A673 (cell line): ENCODE data around the gene MRFAP1. TPM values are rescaled to one million over a fixed set of nuclear protein-coding genes. Genes with fewer than 3 reads are reported as not detected.

Experiments
- BruUV-seq: library from RNA; stranded (reverse); fragments of 400-500 nt; replicated peaks from 2 replicates; lab custom pipeline; 2021; lab: Mats Ljungman, UMichigan
- CTCF ChIA-PET: fragments of 300-600 bp; sonication (Branson Sonifier 250); formaldehyde crosslinking; loops from one replicate; lab custom pipeline; 2022; ENCODE audit warnings: antibody characterized with exemption; lab: Charles Lee
- POLR2A ChIA-PET: fragments of 300-600 bp; sonication (Branson Sonifier 250); formaldehyde crosslinking; loops from one replicate; lab custom pipeline; 2022; ENCODE audit warnings: antibody characterized with exemption; ENCODE audit not compliant: low non-redundant PET; lab: Charles Lee
- DNase-seq: peaks from one replicate; pipeline ENCODE4 v3.0.0-alpha.2; 2015; ENCODE audit warnings: low spot score
- H3K27ac ChIP-seq: fragments of 200-600 bp; sonication (generic); 2 replicates; pipeline ENCODE4 v1.5.1; 2016; ENCODE audit warnings: mixed run types, low read depth, mild to moderate bottlenecking, mixed read lengths, antibody characterized with exemption, low read length; ENCODE audit not compliant: poor library complexity, severe bottlenecking
- H3K27me3 ChIP-seq: fragments of 200-600 bp; sonication (generic); replicated peaks from 2 replicates; pipeline ENCODE4 v1.6.1; 2017; ENCODE audit warnings: mixed run types, low read depth, mild to moderate bottlenecking, mixed read lengths, antibody characterized with exemption, low read length; ENCODE audit not compliant: insufficient read depth, poor library complexity
- H3K36me3 ChIP-seq: fragments of 200-600 bp; sonication (generic); 2 replicates; pipeline ENCODE4 v1.6.1; 2016; ENCODE audit warnings: mixed run types, mild to moderate bottlenecking, mixed read lengths, antibody characterized with exemption, low read length; ENCODE audit not compliant: insufficient read depth, poor library complexity, severe bottlenecking
- H3K4me1 ChIP-seq: fragments of 200-600 bp; sonication (generic); 2 replicates; pipeline ENCODE4 v1.6.1; 2017; ENCODE audit warnings: mixed run types, mild to moderate bottlenecking, mixed read lengths, antibody characterized with exemption, low read length; ENCODE audit not compliant: insufficient read depth, poor library complexity, severe bottlenecking
- H3K4me3 ChIP-seq: fragments of 200-600 bp; sonication (generic); 2 replicates; pipeline ENCODE4 v1.5.1; 2016; ENCODE audit warnings: low read depth, mixed run types, mild to moderate bottlenecking, mixed read lengths, low read length; ENCODE audit not compliant: poor library complexity, severe bottlenecking
- H3K9me3 ChIP-seq: fragments of 200-600 bp; sonication (generic); 2 replicates; pipeline ENCODE4 v1.6.1; 2016; ENCODE audit warnings: mixed run types, low read depth, mild to moderate bottlenecking, mixed read lengths, antibody characterized with exemption, low read length; ENCODE audit not compliant: poor library complexity, severe bottlenecking
- EZH2 ChIP-seq: fragments of 200-600 bp; sonication (generic); IDR thresholded peaks from 2 replicates; pipeline ENCODE4 v1.6.1; 2017; ENCODE audit warnings: borderline replicate concordance, low read depth, mild to moderate bottlenecking, mixed read lengths, antibody characterized with exemption, low read length; ENCODE audit not compliant: poor library complexity, severe bottlenecking
- intact Hi-C: fragments of 100-400 bp; cut with micrococcal nuclease; formaldehyde crosslinking; loops from one replicate; pipeline ENCODE4 v1.10.0; 2022; ENCODE audit not compliant: unreplicated experiment
- total RNA-seq: library from RNA; stranded (reverse); gene quantifications from 2 replicates; pipeline ENCODE4 v1.2.3, GENCODE V29; 2021
- TF ChIP-seq, protein P1 (sequence below): fragments of 300-800, 200-600 bp; sonication (generic); conservative IDR thresholded peaks from 2 replicates; pipeline ENCODE4 v1.5.1; 2017; ENCODE audit warnings: low read depth, mild to moderate bottlenecking, antibody characterized with exemption, low read length, moderate library complexity, mixed read lengths

MRFAP1 gene
- total RNA-seq, 1 experiment from 2014 or later, result 402 TPM

DNA sequence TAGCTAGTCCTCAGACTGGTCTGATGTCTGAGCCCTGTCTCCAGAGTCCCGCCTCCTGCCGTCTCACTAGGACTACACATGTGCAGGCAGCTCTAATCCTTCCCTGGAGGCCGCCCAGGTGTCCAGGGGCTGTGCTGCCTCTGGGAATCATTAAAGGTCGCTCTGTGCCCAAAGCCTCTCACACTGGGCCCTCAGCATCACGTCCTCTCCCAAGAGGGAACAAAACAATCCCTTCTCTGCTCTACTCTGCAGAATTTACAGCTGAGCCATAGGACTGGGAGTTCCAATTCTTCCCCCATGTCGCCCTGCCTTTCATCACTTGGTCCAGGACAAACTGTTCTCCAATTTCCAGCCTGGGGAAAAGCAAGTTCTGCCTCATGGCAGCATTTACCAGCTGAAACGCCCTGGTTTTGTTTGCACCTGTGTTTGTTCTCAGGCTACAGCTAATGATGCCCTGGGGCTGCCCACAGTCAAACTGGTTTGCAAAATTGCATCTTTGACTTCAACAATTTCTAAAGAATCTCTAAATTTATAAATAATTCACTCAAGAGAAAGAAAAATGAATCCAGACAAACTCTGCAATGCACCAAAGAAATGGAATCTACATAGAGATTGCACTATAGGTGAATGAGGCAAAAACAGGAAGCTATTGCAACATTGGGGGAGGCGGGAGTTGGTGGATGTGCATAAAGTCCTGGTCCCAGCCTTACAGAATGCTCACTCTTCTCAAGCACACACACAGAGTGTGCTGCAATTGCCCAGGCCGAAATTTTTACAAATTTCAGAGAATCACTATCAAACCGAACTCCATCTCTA, 7.2 kb upstream of the MRFAP1 start:
- no peak overlapping the region for H3K4me3 ChIP-seq
- no peaks in the 10 kb centered on the region for H3K9me3 ChIP-seq
- ChIA-PET CTCF (no interaction called here), POLR2A (interaction anchor here (0.7 kb wide), 1 partner anchor 588 kb away, joined by 3 read pairs; no protein-coding TSS in a partner anchor)
- no TSS peak for BruUV-seq
- H3K27ac ChIP-seq, result peak overlapping the region; percentile 83
- H3K4me1 ChIP-seq, result peaks cover 11% of the 10 kb centered on the region
- intact Hi-C loops, result no loop called here
- H3K36me3 ChIP-seq, result no peaks in the 10 kb centered on the region
- peak; percentile 50 for DNase-seq
- TF ChIP-seq, protein P1, sequence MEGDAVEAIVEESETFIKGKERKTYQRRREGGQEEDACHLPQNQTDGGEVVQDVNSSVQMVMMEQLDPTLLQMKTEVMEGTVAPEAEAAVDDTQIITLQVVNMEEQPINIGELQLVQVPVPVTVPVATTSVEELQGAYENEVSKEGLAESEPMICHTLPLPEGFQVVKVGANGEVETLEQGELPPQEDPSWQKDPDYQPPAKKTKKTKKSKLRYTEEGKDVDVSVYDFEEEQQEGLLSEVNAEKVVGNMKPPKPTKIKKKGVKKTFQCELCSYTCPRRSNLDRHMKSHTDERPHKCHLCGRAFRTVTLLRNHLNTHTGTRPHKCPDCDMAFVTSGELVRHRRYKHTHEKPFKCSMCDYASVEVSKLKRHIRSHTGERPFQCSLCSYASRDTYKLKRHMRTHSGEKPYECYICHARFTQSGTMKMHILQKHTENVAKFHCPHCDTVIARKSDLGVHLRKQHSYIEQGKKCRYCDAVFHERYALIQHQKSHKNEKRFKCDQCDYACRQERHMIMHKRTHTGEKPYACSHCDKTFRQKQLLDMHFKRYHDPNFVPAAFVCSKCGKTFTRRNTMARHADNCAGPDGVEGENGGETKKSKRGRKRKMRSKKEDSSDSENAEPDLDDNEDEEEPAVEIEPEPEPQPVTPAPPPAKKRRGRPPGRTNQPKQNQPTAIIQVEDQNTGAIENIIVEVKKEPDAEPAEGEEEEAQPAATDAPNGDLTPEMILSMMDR, result no peak
- TF ChIP-seq EZH2, result no peak
- H3K27me3 ChIP-seq, result no peaks in the 10 kb centered on the region

DNA sequence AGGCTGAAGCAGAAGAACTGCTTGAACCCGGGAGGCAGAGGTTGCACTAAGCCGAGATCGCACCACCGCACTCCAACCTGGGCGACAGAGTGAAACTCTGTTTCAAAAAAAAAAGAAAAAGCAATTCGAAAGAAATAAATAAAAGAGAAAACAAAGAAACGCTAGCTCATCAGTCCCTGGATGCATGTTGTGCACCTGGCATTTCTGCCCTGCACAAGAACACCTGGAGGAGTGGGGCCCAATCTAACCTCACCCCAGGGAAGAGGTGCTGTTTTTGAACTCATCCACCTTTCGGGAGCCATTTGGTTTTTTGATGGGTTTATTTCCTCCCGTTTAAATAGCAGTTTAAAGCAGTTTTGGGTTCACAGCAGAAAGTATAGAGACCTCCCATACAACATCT, 5.7 kb upstream of the MRFAP1 start:
- ChIA-PET CTCF (no interaction called here), POLR2A (interaction anchor here (0.5 kb wide), 1 partner anchor 24 kb away, joined by 3 read pairs; no protein-coding TSS in a partner anchor)
- DNase-seq, result no peak
- Histone ChIP-seq H3K9me3 (no peaks in the 10 kb centered on the region), H3K4me1 (peaks cover 11% of the 10 kb centered on the region), H3K27ac (no peak overlapping the region), H3K4me3 (no peak overlapping the region), H3K27me3 (no peaks in the 10 kb centered on the region), H3K36me3 (no peaks in the 10 kb centered on the region)
- intact Hi-C loops, result no loop called here
- no TSS peak for BruUV-seq
- no peak for TF ChIP-seq EZH2
- TF ChIP-seq, protein P1, result no peak

DNA sequence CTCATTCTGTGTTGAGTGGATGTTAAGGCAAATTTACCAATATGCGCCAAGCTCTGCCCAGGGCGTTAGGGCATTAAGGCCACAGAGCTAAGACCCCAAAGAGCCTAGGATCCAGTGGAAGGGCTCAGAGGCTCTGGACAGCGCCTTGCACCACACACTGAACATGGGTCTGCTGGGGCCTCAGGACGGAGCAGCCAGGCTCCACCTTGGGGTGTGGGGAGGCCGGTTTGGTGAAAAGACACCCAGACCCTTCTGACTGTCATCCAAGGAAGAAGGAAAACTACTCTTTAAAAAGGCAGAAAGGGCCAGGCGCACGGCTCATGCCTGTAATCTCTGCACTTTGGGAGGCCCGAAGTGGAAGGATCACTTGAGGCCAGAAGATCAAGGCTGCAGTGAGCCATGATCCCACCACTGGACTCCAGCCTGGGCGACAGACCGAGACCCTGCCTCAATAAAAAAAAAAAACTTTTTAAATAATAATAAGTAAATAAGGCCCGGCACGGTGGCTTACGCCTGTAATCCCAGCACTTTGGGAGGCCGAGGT, 1.3 kb upstream of the MRFAP1 start:
- ChIA-PET POLR2A (no interaction called here), CTCF (no interaction called here)
- TF ChIP-seq, protein P1, result no peak
- no peak for TF ChIP-seq EZH2
- intact Hi-C loops, result no loop called here
- BruUV-seq, result no TSS peak
- Histone ChIP-seq H3K27me3 (no peaks in the 10 kb centered on the region), H3K27ac (no peak overlapping the region), H3K9me3 (no peaks in the 10 kb centered on the region), H3K36me3 (peaks cover 25% of the 10 kb centered on the region), H3K4me1 (peaks cover 9% of the 10 kb centered on the region), H3K4me3 (no peak overlapping the region)
- no peak for DNase-seq
